Osteocyte (in vitro differentiated cells): ENCODE measurements around the gene CIRBP. TPM values are rescaled to one million over a fixed set of nuclear protein-coding genes. Genes with fewer than 3 reads are reported as not detected.

Experiments used
- DNase-seq: peaks from one replicate; pipeline ENCODE4 v3.0.0; 2021; ENCODE audit warnings: mixed read lengths; ENCODE audit not compliant: unreplicated experiment; ENCODE audit errors: extremely low spot score
- H3K27ac Mint-ChIP-seq: one replicate; pipeline ENCODE4 v1.8.0; 2021; ENCODE audit warnings: mild to moderate bottlenecking, mixed read lengths; ENCODE audit not compliant: unreplicated experiment
- H3K27me3 Mint-ChIP-seq: one replicate; pipeline ENCODE4 v1.8.0; 2021; ENCODE audit warnings: mixed read lengths; ENCODE audit not compliant: unreplicated experiment
- H3K36me3 Mint-ChIP-seq: one replicate; pipeline ENCODE4 v1.8.0; 2021; ENCODE audit warnings: mixed read lengths; ENCODE audit not compliant: unreplicated experiment
- H3K4me1 Mint-ChIP-seq: one replicate; pipeline ENCODE4 v1.8.0; 2021; ENCODE audit warnings: mixed read lengths; ENCODE audit not compliant: unreplicated experiment
- H3K4me3 Mint-ChIP-seq: one replicate; pipeline ENCODE4 v1.8.0; 2021; ENCODE audit warnings: mild to moderate bottlenecking, moderate library complexity, mixed read lengths; ENCODE audit not compliant: unreplicated experiment
- H3K9me3 Mint-ChIP-seq: one replicate; pipeline ENCODE4 v1.8.0; 2021; ENCODE audit warnings: mixed read lengths; ENCODE audit not compliant: unreplicated experiment
- CTCF ChIP-seq: fragments of 200-600 bp; sonication (generic); IDR thresholded peaks from 2 replicates; pipeline ENCODE4 v1.5.0; 2021; ENCODE audit warnings: antibody characterized with exemption, mild to moderate bottlenecking, moderate library complexity
- total RNA-seq: library from RNA; stranded (reverse); gene quantifications from 2 replicates; pipeline ENCODE4 v1.2.1, GENCODE V29; 2021

The CIRBP gene
- total RNA-seq, 1 donor from 2014 or later: 408 TPM

GRCh38 chr19:1261798-1262622 is 7.1 kb upstream of the CIRBP start:
- Mint-ChIP-seq H3K27me3 (no peaks in the 10 kb centered on the region), H3K9me3 (no peaks in the 10 kb centered on the region), H3K4me3 (peak overlapping the region; percentile 72), H3K4me1 (peaks cover 78% of the 10 kb centered on the region), H3K36me3 (peaks cover 14% of the 10 kb centered on the region), H3K27ac (peak overlapping the region; percentile 95)
- no peak for DNase-seq
- TF ChIP-seq CTCF: no peak

- peak overlapping the region; percentile 35 for H3K4me3 Mint-ChIP-seq
- no peaks in the 10 kb centered on the region for H3K9me3 Mint-ChIP-seq
- peak overlapping the region; percentile 88 for H3K27ac Mint-ChIP-seq
- no peak for DNase-seq
- no peaks in the 10 kb centered on the region for H3K27me3 Mint-ChIP-seq
- TF ChIP-seq CTCF: no peak
- H3K36me3 Mint-ChIP-seq: peaks cover 10% of the 10 kb centered on the region
- peaks cover 79% of the 10 kb centered on the region for H3K4me1 Mint-ChIP-seq
Observed at GRCh38 chr19:1262623-1263123, 6.5 kb upstream of the CIRBP start.

GRCh38 chr19:1263188-1263587 is 5.9 kb upstream of the CIRBP start:
- Mint-ChIP-seq H3K4me1 (peaks cover 79% of the 10 kb centered on the region), H3K9me3 (no peaks in the 10 kb centered on the region), H3K36me3 (peaks cover 6% of the 10 kb centered on the region), H3K27me3 (no peaks in the 10 kb centered on the region), H3K27ac (peak overlapping the region; percentile 88), H3K4me3 (peak overlapping the region; percentile 33)
- TF ChIP-seq CTCF: no peak
- no peak for DNase-seq

- no peak for TF ChIP-seq CTCF
- H3K4me1 Mint-ChIP-seq: peaks cover 73% of the 10 kb centered on the region
- no peaks in the 10 kb centered on the region for H3K9me3 Mint-ChIP-seq
- no peaks in the 10 kb centered on the region for H3K27me3 Mint-ChIP-seq
- DNase-seq: no peak
- peak overlapping the region; percentile 38 for H3K4me3 Mint-ChIP-seq
- H3K36me3 Mint-ChIP-seq: peaks cover under 1% of the 10 kb centered on the region
- peak overlapping the region; percentile 94 for H3K27ac Mint-ChIP-seq
Observed at GRCh38 chr19:1264801-1265614, 4.1 kb upstream of the CIRBP start.

GRCh38 chr19:1265615-1266128 is 3.5 kb upstream of the CIRBP start:
- H3K27ac Mint-ChIP-seq: peak overlapping the region; percentile 94
- H3K4me3 Mint-ChIP-seq: peak overlapping the region; percentile 42
- no peaks in the 10 kb centered on the region for H3K27me3 Mint-ChIP-seq
- TF ChIP-seq CTCF: no peak
- H3K9me3 Mint-ChIP-seq: no peaks in the 10 kb centered on the region
- H3K4me1 Mint-ChIP-seq: peaks cover 77% of the 10 kb centered on the region
- H3K36me3 Mint-ChIP-seq: peaks cover 5% of the 10 kb centered on the region
- peak; percentile 93 for DNase-seq
